Activated CD4-positive, alpha-beta memory T cell treated with anti-CD3 and anti-CD28 coated beads for 36 hours (primary cell): ENCODE measurements around the gene COX7A2. TPM values are rescaled to one million over a fixed set of nuclear protein-coding genes. Genes with fewer than 3 reads are reported as not detected.

Experiments used
- CTCF ChIA-PET: fragments of 350-600 bp; sonication (Branson Sonifier 250); formaldehyde crosslinking; loops from one replicate; lab custom pipeline; 2021; ENCODE audit warnings: antibody characterized with exemption, inconsistent platforms; lab: Charles Lee
- POLR2A ChIA-PET: fragments of 350-600 bp; sonication (Branson Sonifier 250); formaldehyde crosslinking; loops from one replicate; lab custom pipeline; 2021; ENCODE audit warnings: antibody characterized with exemption; lab: Charles Lee
- DNase-seq: peaks from one replicate; pipeline ENCODE4 v3.0.0-alpha.2; 2020
- H3K27ac Mint-ChIP-seq: one replicate; pipeline ENCODE4 v1.8.0; 2021; ENCODE audit warnings: mixed read lengths
- H3K27me3 Mint-ChIP-seq: one replicate; pipeline ENCODE4 v1.8.0; 2021; ENCODE audit warnings: mixed read lengths
- H3K36me3 Mint-ChIP-seq: one replicate; pipeline ENCODE4 v1.8.0; 2021; ENCODE audit warnings: mixed read lengths
- H3K4me1 Mint-ChIP-seq: one replicate; pipeline ENCODE4 v1.8.0; 2021; ENCODE audit warnings: low read depth, mixed read lengths
- H3K4me3 Mint-ChIP-seq: one replicate; pipeline ENCODE4 v1.8.0; 2021; ENCODE audit warnings: mild to moderate bottlenecking, mixed read lengths
- H3K9me3 Mint-ChIP-seq: one replicate; pipeline ENCODE4 v1.8.0; 2021; ENCODE audit warnings: mixed read lengths
- intact Hi-C: fragments of 100-400 bp; cut with micrococcal nuclease; formaldehyde crosslinking; loops from one replicate; pipeline ENCODE4 v1.15.1; 2023
- total RNA-seq, 2 experiments: library from RNA; stranded (reverse); gene quantifications; one replicate each; pipeline ENCODE4 v1.2.3, GENCODE V29; 2021

The COX7A2 gene
- total RNA-seq, 2 experiments from 2014 or later, result 564 to 566 TPM

- no peak overlapping the region for H3K4me3 Mint-ChIP-seq
- no peaks in the 10 kb centered on the region for H3K9me3 Mint-ChIP-seq
- CTCF ChIA-PET, result interaction anchor here (0.9 to 5.0 kb wide), 12 partner anchors 11 to 260 kb away, joined by 3 to 48 read pairs (median 12); partner anchors contain the start of genes COX7A2 and TMEM30A
- DNase-seq, result peak; percentile 37
- H3K4me1 Mint-ChIP-seq, result peaks cover 51% of the 10 kb centered on the region
- POLR2A ChIA-PET, result interaction anchor here (0.9 to 1.3 kb wide), 2 partner anchors 10 to 15 kb away, joined by 3 to 5 read pairs; no protein-coding TSS in a partner anchor
- peaks cover 28% of the 10 kb centered on the region for H3K36me3 Mint-ChIP-seq
- peak overlapping the region; percentile 47 for H3K27ac Mint-ChIP-seq
- no peaks in the 10 kb centered on the region for H3K27me3 Mint-ChIP-seq
- intact Hi-C loops, result loop anchor here (1.0 kb wide), 2 partner anchors 10 to 16 kb away; partner anchors contain the start of gene TMEM30A
These were observed 24.8 kb upstream of the COX7A2 start for GRCh38 chr6:75268121-75268987.

- POLR2A ChIA-PET, result interaction anchor here (0.9 to 1.3 kb wide), 2 partner anchors 11 to 16 kb away, joined by 3 to 5 read pairs; no protein-coding TSS in a partner anchor
- Mint-ChIP-seq H3K4me3 (no peak overlapping the region), H3K27ac (no peak overlapping the region), H3K4me1 (peaks cover 43% of the 10 kb centered on the region), H3K9me3 (no peaks in the 10 kb centered on the region), H3K27me3 (no peaks in the 10 kb centered on the region), H3K36me3 (peaks cover 27% of the 10 kb centered on the region)
- CTCF ChIA-PET, result interaction anchor here (0.6 to 5.0 kb wide), 19 partner anchors 8 to 1565 kb away, joined by 3 to 48 read pairs (median 5); partner anchors contain the start of genes COX7A2 and TMEM30A
- DNase-seq, result no peak
- intact Hi-C loops, result no loop called here
These were observed 23.9 kb upstream of the COX7A2 start for GRCh38 chr6:75267461-75267860.

- Mint-ChIP-seq H3K4me1 (peaks cover 38% of the 10 kb centered on the region), H3K27ac (no peak overlapping the region), H3K27me3 (no peaks in the 10 kb centered on the region), H3K9me3 (no peaks in the 10 kb centered on the region), H3K4me3 (no peak overlapping the region), H3K36me3 (peaks cover 20% of the 10 kb centered on the region)
- intact Hi-C loops, result loop anchor here (1.0 kb wide), 2 partner anchors 30 to 259 kb away; no protein-coding TSS in a partner anchor
- ChIA-PET POLR2A (no interaction called here), CTCF (interaction anchor here (0.6 to 5.0 kb wide), 20 partner anchors 8 to 1635 kb away, joined by 3 to 48 read pairs (median 4); partner anchors contain the start of genes COX7A2 and TMEM30A)
- no peak for DNase-seq
These were observed 23.2 kb upstream of the COX7A2 start for GRCh38 chr6:75266716-75267291.

- DNase-seq, result no peak
- intact Hi-C loops, result no loop called here
- POLR2A ChIA-PET, result no interaction called here
- H3K27ac Mint-ChIP-seq, result no peak overlapping the region
- peaks cover 14% of the 10 kb centered on the region for H3K4me1 Mint-ChIP-seq
- H3K36me3 Mint-ChIP-seq, result peaks cover 19% of the 10 kb centered on the region
- H3K9me3 Mint-ChIP-seq, result no peaks in the 10 kb centered on the region
- CTCF ChIA-PET, result no interaction called here
- H3K4me3 Mint-ChIP-seq, result no peak overlapping the region
- no peaks in the 10 kb centered on the region for H3K27me3 Mint-ChIP-seq
These were observed 19.8 kb upstream of the COX7A2 start for GRCh38 chr6:75263401-75263750.

- H3K9me3 Mint-ChIP-seq, result no peaks in the 10 kb centered on the region
- DNase-seq, result no peak
- H3K27me3 Mint-ChIP-seq, result no peaks in the 10 kb centered on the region
- intact Hi-C loops, result no loop called here
- ChIA-PET CTCF (no interaction called here), POLR2A (no interaction called here)
- peaks cover 8% of the 10 kb centered on the region for H3K4me1 Mint-ChIP-seq
- H3K4me3 Mint-ChIP-seq, result no peak overlapping the region
- peaks cover 20% of the 10 kb centered on the region for H3K36me3 Mint-ChIP-seq
- no peak overlapping the region for H3K27ac Mint-ChIP-seq
These were observed 19.3 kb upstream of the COX7A2 start for GRCh38 chr6:75262716-75263400.

- Mint-ChIP-seq H3K36me3 (peaks cover 32% of the 10 kb centered on the region), H3K4me1 (no peaks in the 10 kb centered on the region), H3K27ac (no peak overlapping the region), H3K9me3 (no peaks in the 10 kb centered on the region), H3K27me3 (no peaks in the 10 kb centered on the region), H3K4me3 (no peak overlapping the region)
- ChIA-PET CTCF (interaction anchor here (1.1 kb wide), 1 partner anchor 9 kb away, joined by 3 read pairs; no protein-coding TSS in a partner anchor), POLR2A (no interaction called here)
- intact Hi-C loops, result no loop called here
- DNase-seq, result no peak
These were observed 17.7 kb upstream of the COX7A2 start for GRCh38 chr6:75261299-75261698.

GRCh38 chr6:75257343-75258087 is 13.9 kb upstream of the COX7A2 start:
- ChIA-PET CTCF (interaction anchor here (1.9 kb wide), 1 partner anchor 40 kb away, joined by 6 read pairs; no protein-coding TSS in a partner anchor), POLR2A (no interaction called here)
- no peaks in the 10 kb centered on the region for H3K4me1 Mint-ChIP-seq
- no peaks in the 10 kb centered on the region for H3K27me3 Mint-ChIP-seq
- H3K27ac Mint-ChIP-seq, result no peak overlapping the region
- no peak overlapping the region for H3K4me3 Mint-ChIP-seq
- DNase-seq, result no peak
- H3K9me3 Mint-ChIP-seq, result no peaks in the 10 kb centered on the region
- H3K36me3 Mint-ChIP-seq, result peaks cover 27% of the 10 kb centered on the region
- intact Hi-C loops, result no loop called here

GRCh38 chr6:75250552-75250951 is 7.0 kb upstream of the COX7A2 start:
- Mint-ChIP-seq H3K27ac (no peak overlapping the region), H3K27me3 (peaks cover 7% of the 10 kb centered on the region), H3K4me3 (no peak overlapping the region), H3K4me1 (peaks cover 4% of the 10 kb centered on the region), H3K9me3 (no peaks in the 10 kb centered on the region), H3K36me3 (peaks cover under 1% of the 10 kb centered on the region)
- ChIA-PET POLR2A (no interaction called here), CTCF (no interaction called here)
- intact Hi-C loops, result no loop called here
- DNase-seq, result no peak

- H3K4me3 Mint-ChIP-seq, result no peak overlapping the region
- H3K9me3 Mint-ChIP-seq, result no peaks in the 10 kb centered on the region
- no peak for DNase-seq
- no peaks in the 10 kb centered on the region for H3K36me3 Mint-ChIP-seq
- peaks cover 9% of the 10 kb centered on the region for H3K27me3 Mint-ChIP-seq
- H3K27ac Mint-ChIP-seq, result no peak overlapping the region
- H3K4me1 Mint-ChIP-seq, result peaks cover 6% of the 10 kb centered on the region
- intact Hi-C loops, result no loop called here
- ChIA-PET CTCF (no interaction called here), POLR2A (no interaction called here)
These were observed 6.2 kb upstream of the COX7A2 start for GRCh38 chr6:75249837-75250236.

GRCh38 chr6:75246386-75246785 is 2.8 kb upstream of the COX7A2 start:
- Mint-ChIP-seq H3K27ac (no peak overlapping the region), H3K4me1 (peaks cover 21% of the 10 kb centered on the region), H3K36me3 (peaks cover 8% of the 10 kb centered on the region), H3K27me3 (peaks cover 9% of the 10 kb centered on the region), H3K4me3 (no peak overlapping the region), H3K9me3 (no peaks in the 10 kb centered on the region)
- CTCF ChIA-PET, result no interaction called here
- intact Hi-C loops, result no loop called here
- no peak for DNase-seq
- POLR2A ChIA-PET, result no interaction called here

- peak overlapping the region; percentile 100 for H3K4me3 Mint-ChIP-seq
- peaks cover 26% of the 10 kb centered on the region for H3K4me1 Mint-ChIP-seq
- ChIA-PET POLR2A (interaction anchor here (0.5 to 1.7 kb wide), 8 partner anchors 31 to 364 kb away, joined by 3 to 17 read pairs (median 3); partner anchors contain the start of gene TMEM30A), CTCF (interaction anchor here (0.6 to 2.1 kb wide), 6 partner anchors 23 to 1511 kb away, joined by 3 to 12 read pairs (median 6); no protein-coding TSS in a partner anchor)
- no peak for DNase-seq
- peak overlapping the region; percentile 100 for H3K27ac Mint-ChIP-seq
- H3K9me3 Mint-ChIP-seq, result no peaks in the 10 kb centered on the region
- intact Hi-C loops, result loop anchor here (2.0 kb wide), 1 partner anchor 359 kb away; no protein-coding TSS in a partner anchor
- H3K36me3 Mint-ChIP-seq, result peaks cover 22% of the 10 kb centered on the region
- H3K27me3 Mint-ChIP-seq, result peaks cover 9% of the 10 kb centered on the region
These were observed 523 bp upstream of the COX7A2 start for GRCh38 chr6:75244063-75244584.
